ENCODE measurements around the gene VIPR2.

The VIPR2 gene

DNA sequence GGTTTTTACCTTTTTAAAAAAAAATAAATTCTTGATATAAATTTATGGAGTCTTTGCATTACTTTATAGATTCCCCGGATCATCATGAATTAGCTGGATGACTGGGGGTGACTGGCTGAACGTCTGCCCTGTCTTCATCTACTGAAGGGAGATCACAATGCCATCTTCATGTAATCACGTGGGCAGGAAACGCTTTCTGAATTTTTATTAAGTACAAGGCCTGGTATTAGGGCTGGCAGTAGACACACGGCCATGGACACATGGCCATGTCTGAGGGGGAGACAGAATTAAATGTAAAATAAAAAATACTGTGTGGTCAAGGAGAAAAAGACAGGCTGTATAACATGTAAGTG lies 111.2 kb downstream of the VIPR2 start:
- H3K4me1 ChIP-seq (ENCODE audit: control insufficient read depth, insufficient read depth, low read length) = peaks cover 13% of the 10 kb centered on the region
- H3K36me3 ChIP-seq (ENCODE audit: control insufficient read depth, insufficient read depth, low read length) = no peaks in the 10 kb centered on the region
- no peak overlapping the region for H3K9ac ChIP-seq (ENCODE audit: low read depth, low read length)
- H3K9me3 ChIP-seq (ENCODE audit: control insufficient read depth, insufficient read depth, low read length) = no peaks in the 10 kb centered on the region
- H3K27me3 ChIP-seq (ENCODE audit: control insufficient read depth, insufficient read depth, low read length) = peaks cover 10% of the 10 kb centered on the region; the same call in 1 of the 2 replicates
- H3K4me3 ChIP-seq (ENCODE audit: low read depth, low read length) = no peak overlapping the region
- H3K27ac ChIP-seq (ENCODE audit: low read depth, low read length) = no peak overlapping the region

- Histone ChIP-seq H3K9ac (ENCODE audit: low read depth, low read length) (no peak overlapping the region), H3K4me1 (ENCODE audit: control insufficient read depth, insufficient read depth, low read length) (peaks cover 13% of the 10 kb centered on the region), H3K27me3 (ENCODE audit: control insufficient read depth, insufficient read depth, low read length) (peaks cover 10% of the 10 kb centered on the region), H3K27ac (ENCODE audit: low read depth, low read length) (no peak overlapping the region), H3K4me3 (ENCODE audit: low read depth, low read length) (no peak overlapping the region), H3K9me3 (ENCODE audit: control insufficient read depth, insufficient read depth, low read length) (no peaks in the 10 kb centered on the region), H3K36me3 (ENCODE audit: control insufficient read depth, insufficient read depth, low read length) (no peaks in the 10 kb centered on the region)
Observed at GRCh38 chr7:159032753-159033472, 111.8 kb downstream of the VIPR2 start.

- H3K36me3 ChIP-seq (ENCODE audit: control insufficient read depth, insufficient read depth, low read length) = no peaks in the 10 kb centered on the region
- H3K27ac ChIP-seq (ENCODE audit: low read depth, low read length) = no peak overlapping the region
- H3K9me3 ChIP-seq (ENCODE audit: control insufficient read depth, insufficient read depth, low read length) = no peaks in the 10 kb centered on the region
- H3K4me1 ChIP-seq (ENCODE audit: control insufficient read depth, insufficient read depth, low read length) = peaks cover 13% of the 10 kb centered on the region
- no peak overlapping the region for H3K9ac ChIP-seq (ENCODE audit: low read depth, low read length)
- peaks cover 10% of the 10 kb centered on the region for H3K27me3 ChIP-seq (ENCODE audit: control insufficient read depth, insufficient read depth, low read length)
- no peak overlapping the region for H3K4me3 ChIP-seq (ENCODE audit: low read depth, low read length)
Observed at GRCh38 chr7:159032322-159032721, 112.3 kb downstream of the VIPR2 start.

DNA sequence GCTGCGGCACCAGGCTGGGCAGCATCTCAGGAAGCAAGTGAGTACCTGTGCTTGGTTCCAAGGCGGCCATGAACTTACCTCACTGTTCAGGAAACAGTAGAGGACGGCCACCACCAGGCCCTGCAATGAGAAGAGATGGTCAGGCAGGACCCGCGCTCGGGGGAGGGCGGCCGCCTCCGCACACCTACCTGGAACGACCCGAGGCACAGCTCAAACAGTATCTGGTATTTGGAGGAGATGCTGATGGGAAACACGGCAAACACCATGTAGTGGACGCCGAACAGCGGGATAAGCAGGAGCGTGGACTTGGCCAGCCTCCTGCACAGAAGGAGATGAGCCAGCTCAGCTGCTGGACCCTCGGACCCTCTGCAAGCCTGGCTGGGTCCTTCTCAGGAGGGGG lies 112.9 kb downstream of the VIPR2 start:
- H3K36me3 ChIP-seq (ENCODE audit: control insufficient read depth, insufficient read depth, low read length) = no peaks in the 10 kb centered on the region
- no peak overlapping the region for H3K4me3 ChIP-seq (ENCODE audit: low read depth, low read length)
- H3K4me1 ChIP-seq (ENCODE audit: control insufficient read depth, insufficient read depth, low read length) = peaks cover 9% of the 10 kb centered on the region
- H3K27ac ChIP-seq (ENCODE audit: low read depth, low read length) = no peak overlapping the region
- H3K9me3 ChIP-seq (ENCODE audit: control insufficient read depth, insufficient read depth, low read length) = no peaks in the 10 kb centered on the region
- no peak overlapping the region for H3K9ac ChIP-seq (ENCODE audit: low read depth, low read length)
- peaks cover 10% of the 10 kb centered on the region for H3K27me3 ChIP-seq (ENCODE audit: control insufficient read depth, insufficient read depth, low read length)

DNA sequence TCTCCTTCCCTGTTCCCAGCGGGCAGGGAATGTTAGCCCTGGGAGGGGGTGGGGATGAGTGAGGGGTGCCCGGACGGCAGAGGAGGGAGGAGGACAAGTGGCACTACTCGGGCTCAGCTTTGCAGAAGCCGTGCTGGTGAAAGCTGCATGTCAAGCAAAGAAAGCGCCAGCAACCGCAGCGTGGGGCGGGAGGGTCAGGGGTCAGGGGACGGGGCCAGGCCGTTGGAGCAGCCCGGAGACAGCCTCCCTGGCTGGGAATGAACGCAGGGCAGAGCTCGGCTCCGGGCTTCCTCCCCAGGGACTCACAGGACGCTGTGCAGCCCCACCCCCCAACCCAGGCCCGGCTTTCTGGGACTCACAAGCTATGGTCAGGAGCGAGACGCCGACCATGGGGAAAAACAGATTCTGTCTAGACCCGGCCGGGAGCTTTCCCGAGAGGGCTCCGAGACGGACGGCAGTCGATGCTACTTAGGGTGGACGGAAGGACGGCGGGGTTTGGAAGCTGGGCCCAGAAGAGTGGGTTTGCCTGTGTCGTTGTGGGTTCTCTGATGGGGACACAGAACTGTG lies 113.4 kb downstream of the VIPR2 start:
- no peaks in the 10 kb centered on the region for H3K9me3 ChIP-seq (ENCODE audit: control insufficient read depth, insufficient read depth, low read length)
- peak overlapping the region; percentile 73 for H3K4me3 ChIP-seq (ENCODE audit: low read depth, low read length)
- peaks cover 10% of the 10 kb centered on the region for H3K27me3 ChIP-seq (ENCODE audit: control insufficient read depth, insufficient read depth, low read length)
- peaks cover 11% of the 10 kb centered on the region for H3K4me1 ChIP-seq (ENCODE audit: control insufficient read depth, insufficient read depth, low read length)
- no peak overlapping the region for H3K27ac ChIP-seq (ENCODE audit: low read depth, low read length)
- no peak overlapping the region for H3K9ac ChIP-seq (ENCODE audit: low read depth, low read length)
- H3K36me3 ChIP-seq (ENCODE audit: control insufficient read depth, insufficient read depth, low read length) = no peaks in the 10 kb centered on the region

- Histone ChIP-seq H3K9ac (ENCODE audit: low read depth, low read length) (0 out of 2 replicates have a peak overlapping the region, but pooled peaks have one; percentile 31), H3K36me3 (ENCODE audit: control insufficient read depth, insufficient read depth, low read length) (no peaks in the 10 kb centered on the region), H3K4me3 (ENCODE audit: low read depth, low read length) (peak overlapping the region; percentile 73), H3K4me1 (ENCODE audit: control insufficient read depth, insufficient read depth, low read length) (peaks cover 14% of the 10 kb centered on the region), H3K27me3 (ENCODE audit: control insufficient read depth, insufficient read depth, low read length) (peaks cover 10% of the 10 kb centered on the region), H3K27ac (ENCODE audit: low read depth, low read length) (no peak overlapping the region), H3K9me3 (ENCODE audit: control insufficient read depth, insufficient read depth, low read length) (no peaks in the 10 kb centered on the region)
Observed at GRCh38 chr7:159030490-159031134, 114.1 kb downstream of the VIPR2 start.

GRCh38 chr7:159028508-159029401 lies 115.9 kb downstream of the VIPR2 start:
- no peaks in the 10 kb centered on the region for H3K9me3 ChIP-seq (ENCODE audit: control insufficient read depth, insufficient read depth, low read length)
- peaks cover 14% of the 10 kb centered on the region for H3K4me1 ChIP-seq (ENCODE audit: control insufficient read depth, insufficient read depth, low read length)
- no peaks in the 10 kb centered on the region for H3K36me3 ChIP-seq (ENCODE audit: control insufficient read depth, insufficient read depth, low read length)
- no peak overlapping the region for H3K4me3 ChIP-seq (ENCODE audit: low read depth, low read length)
- no peak overlapping the region for H3K27ac ChIP-seq (ENCODE audit: low read depth, low read length)
- no peak overlapping the region for H3K9ac ChIP-seq (ENCODE audit: low read depth, low read length)
- H3K27me3 ChIP-seq (ENCODE audit: control insufficient read depth, insufficient read depth, low read length) = peaks cover 10% of the 10 kb centered on the region

- no peak overlapping the region for H3K9ac ChIP-seq (ENCODE audit: low read depth, low read length)
- H3K36me3 ChIP-seq (ENCODE audit: control insufficient read depth, insufficient read depth, low read length) = no peaks in the 10 kb centered on the region
- peaks cover 14% of the 10 kb centered on the region for H3K4me1 ChIP-seq (ENCODE audit: control insufficient read depth, insufficient read depth, low read length)
- H3K9me3 ChIP-seq (ENCODE audit: control insufficient read depth, insufficient read depth, low read length) = no peaks in the 10 kb centered on the region
- H3K4me3 ChIP-seq (ENCODE audit: low read depth, low read length) = no peak overlapping the region
- H3K27me3 ChIP-seq (ENCODE audit: control insufficient read depth, insufficient read depth, low read length) = peaks cover 10% of the 10 kb centered on the region
- H3K27ac ChIP-seq (ENCODE audit: low read depth, low read length) = no peak overlapping the region
Observed at GRCh38 chr7:159027789-159028507, 116.7 kb downstream of the VIPR2 start.

DNA sequence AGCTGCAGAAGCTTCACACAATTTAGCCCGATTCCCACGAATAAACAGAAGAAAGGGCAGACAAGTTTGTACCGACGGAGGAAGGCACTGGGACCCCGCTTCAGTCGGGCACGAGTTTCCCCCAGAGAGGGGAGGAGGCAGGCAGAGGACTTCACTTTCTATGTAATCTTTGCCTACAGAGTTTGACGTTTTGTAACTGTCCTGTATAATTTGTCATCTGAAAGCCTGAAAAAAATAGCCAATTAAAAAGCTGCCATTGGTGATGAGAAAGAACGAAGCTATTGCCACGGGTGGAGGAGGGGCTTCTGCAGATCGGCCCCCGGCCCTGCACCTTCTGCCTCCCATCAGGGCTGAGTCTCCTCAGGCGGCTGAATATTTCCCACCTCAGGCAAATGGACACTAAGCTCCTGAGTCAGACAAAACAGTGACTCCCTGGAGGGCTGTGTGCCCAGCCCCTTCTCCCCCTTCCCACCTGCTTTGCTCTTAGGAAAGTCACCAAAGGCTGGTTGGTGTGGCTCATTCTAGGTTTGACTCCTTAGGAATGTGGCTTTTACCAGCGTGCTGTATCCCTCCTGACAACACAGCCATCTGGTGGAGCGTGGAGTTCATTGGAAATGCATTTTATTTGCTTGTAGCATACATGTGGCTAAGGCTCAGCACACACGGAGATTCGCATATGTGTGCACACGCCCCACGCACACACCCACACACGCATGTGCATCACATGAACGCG lies 117.4 kb downstream of the VIPR2 start:
- Histone ChIP-seq H3K9ac (ENCODE audit: low read depth, low read length) (no peak overlapping the region), H3K27ac (ENCODE audit: low read depth, low read length) (peak overlapping the region; percentile 83)

More for the DNA sequence above, 117.4 kb downstream of the VIPR2 start:
- H3K27me3 ChIP-seq (ENCODE audit: control insufficient read depth, insufficient read depth, low read length) = peaks cover 10% of the 10 kb centered on the region
- H3K36me3 ChIP-seq (ENCODE audit: control insufficient read depth, insufficient read depth, low read length) = no peaks in the 10 kb centered on the region
- H3K9me3 ChIP-seq (ENCODE audit: control insufficient read depth, insufficient read depth, low read length) = no peaks in the 10 kb centered on the region
- no peak overlapping the region for H3K4me3 ChIP-seq (ENCODE audit: low read depth, low read length)
- H3K4me1 ChIP-seq (ENCODE audit: control insufficient read depth, insufficient read depth, low read length) = peaks cover 14% of the 10 kb centered on the region

All from HUES48 (cell line).